NCI-H128 (cell line): ENCODE results near the gene SEPTIN3.

Source experiments
- DNase-seq: peaks from one replicate; lab custom pipeline; 2025; ENCODE audit not compliant: unreplicated experiment; lab: John Stamatoyannopoulos, UW

Gene SEPTIN3

DNA sequence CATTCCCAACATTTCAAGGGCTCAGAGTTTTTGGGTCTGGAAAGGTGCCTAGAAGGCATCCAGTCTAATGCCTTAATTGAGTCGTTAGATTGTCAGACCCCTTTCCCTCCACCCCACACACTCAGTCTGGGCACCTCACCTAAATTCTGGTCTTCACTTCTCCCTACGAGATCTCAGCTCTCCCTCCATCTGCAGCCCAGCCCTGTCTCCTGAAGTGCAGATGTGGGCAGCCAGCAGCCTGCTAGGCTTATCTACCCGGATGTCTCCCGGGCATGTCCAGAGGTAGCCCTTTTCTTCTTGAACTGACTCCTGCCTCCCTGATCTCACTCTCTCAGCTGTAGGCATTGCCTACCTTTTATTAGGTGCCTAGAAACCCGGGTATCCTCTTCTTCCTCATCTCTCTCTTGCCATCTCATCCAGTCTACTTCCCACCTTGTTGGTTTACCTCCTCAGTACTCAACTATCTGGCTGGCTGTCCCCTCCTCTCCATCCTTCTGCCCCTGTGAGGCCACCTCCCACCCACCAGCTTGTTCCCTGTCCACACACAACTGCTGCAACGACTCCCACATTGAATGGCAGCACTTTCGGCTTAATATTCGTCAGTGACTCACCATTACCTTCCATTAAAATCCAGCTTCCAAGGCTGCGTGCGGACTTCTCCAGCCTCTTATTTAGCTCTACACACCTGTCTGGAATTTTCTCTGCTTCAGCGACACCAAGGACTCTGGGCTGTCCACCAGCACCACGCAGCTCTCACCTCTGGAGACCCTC lies 6.2 kb downstream of the SEPTIN3 start:
- DNase-seq, result no peak

DNA sequence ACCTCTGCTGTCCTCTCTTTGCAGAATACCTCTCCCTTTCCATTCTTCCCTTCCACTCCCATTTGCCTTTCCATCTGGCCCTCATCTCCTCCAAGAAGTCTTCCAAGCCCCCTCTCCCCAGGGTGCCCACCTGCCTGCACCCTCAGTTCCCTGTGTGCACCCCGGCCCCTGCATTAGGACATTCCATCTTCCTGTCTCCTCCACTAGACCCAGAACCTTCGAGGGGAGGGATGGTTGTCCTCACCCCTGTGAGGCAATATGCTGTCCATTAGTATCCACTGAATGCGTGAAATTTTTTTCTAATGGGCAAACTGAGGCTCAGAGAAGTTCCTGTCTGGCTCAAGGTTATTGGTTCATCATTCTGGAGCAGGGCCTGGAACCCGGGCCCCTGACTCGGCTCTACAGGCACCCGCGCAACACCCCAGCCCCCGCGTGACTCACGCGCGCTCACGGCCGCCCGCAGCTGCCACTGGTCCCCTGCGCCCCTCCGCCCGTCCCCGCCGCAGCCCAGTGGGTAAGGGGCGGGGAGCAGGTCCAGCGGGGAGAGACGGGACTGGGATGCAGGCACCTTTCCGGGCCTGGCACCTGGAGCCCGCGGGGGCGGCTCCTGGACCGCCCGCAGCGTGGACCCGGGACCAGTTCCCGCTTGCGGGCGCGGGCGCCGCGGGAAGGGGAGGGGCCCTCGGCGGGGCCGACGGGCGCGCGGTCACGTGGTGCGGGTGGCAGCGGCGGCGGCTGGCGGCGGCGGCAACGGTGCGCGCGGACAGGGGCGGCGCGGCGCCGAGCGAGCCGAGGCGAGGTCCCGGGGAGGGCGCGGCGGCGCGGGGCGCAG lies 7.0 kb downstream of the SEPTIN3 start:
- no peak for DNase-seq

DNA sequence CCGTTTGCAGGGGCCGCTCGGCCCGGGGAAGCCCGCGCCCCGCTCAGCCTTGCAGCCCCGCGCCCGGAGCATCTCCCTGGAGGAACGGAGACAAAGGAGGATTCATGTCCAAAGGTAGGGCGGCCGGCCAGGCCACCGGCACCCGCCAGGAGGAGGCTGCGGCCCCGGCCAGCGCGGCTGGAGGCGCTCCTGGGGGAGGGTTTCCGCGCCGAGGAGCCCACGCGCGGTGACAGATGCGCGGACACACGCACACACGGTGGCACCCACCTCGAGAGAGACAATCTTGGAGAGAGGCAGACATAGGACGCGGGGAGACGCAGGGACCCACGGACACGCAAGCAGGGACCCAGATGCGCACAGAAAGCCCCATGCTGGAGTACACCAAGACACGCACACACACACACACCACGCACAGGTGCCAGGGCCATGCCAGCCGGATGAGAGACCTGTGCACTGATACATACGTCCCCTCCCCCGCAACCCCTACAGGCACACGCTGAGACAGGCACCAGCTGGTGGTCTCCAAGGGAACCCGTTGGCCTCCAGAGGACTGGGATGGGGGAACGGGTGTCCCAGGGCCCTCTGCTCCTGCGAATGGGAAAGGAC lies 7.8 kb downstream of the SEPTIN3 start:
- DNase-seq, result no peak

DNA sequence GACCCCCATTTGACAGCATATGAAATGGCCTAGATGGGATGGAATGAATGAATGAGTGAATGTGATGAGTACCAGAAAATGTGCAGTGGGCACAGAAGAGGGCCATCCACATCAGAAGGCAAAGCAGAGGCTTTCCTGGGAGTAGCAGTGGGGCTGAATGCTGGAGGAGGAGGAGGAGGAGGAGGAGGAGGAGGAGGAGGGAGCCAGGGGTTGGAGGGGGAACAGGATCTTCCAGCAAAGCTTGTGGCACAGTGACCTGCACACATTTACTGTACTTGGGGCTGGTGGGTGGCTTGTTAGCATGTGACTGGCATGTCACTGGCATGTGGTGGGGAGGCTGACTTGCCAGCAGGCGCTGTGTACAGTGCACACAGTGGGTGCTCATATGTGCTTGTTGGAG lies 9.5 kb downstream of the SEPTIN3 start:
- no peak for DNase-seq

DNA sequence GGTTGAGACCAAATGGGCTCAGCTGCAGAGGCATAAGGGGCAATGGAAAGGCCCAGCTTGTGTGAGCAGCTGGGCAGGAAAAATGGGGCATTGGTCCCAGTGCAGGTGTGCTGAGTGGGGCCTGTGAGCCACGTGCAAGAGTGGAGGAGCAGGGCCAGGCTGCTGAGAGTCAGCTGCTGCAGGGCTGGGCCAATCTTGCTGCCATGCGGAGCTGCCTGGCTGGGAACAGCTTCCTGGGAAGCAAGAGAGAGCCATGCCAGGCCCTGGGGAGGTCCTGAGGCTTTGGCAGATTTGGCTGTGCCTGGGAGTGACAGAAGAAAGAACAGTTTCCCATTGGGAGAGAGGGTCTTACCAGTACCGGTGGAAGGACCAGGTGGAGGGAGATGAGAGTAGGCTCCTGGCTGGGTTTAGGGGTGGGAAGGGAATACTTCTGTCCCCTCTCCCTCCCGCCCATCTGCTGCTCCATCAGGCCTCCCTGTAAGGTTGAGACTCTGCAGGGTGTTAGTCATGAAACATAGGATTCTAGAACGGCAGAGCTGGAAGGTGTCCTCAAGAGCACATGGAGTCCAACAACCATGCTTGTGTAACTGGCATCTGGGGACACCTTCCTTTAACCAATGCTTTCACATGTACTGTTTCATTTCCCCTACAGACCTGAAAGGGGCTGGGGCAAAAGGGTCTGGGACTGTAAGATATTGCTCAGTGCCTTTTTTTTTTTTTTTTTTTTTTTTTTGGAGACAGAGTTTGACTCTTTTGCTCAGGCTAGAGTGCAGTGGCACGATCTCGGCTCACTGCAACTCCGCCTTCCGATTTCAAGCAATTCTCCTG lies 10.4 kb downstream of the SEPTIN3 start:
- DNase-seq, result no peak

DNA sequence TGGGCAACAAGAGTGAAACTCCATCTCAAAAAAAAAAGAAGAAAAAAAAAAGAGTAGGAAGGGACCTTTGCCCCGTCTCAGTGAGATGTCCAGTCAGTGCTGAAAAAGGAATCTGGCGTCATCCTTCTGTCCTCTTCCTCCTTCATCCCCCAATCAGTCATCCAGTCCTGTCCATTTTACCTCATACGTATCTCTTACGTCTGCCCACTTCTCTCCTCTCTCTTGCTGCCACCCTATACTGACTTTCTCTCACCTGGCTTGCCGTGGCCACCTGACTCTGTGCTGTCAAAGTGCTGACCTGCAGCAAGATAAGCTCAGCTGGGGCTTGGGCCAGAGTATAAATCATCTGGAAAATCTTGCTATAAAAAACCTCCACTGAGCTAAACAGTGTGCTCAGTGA lies 13.6 kb downstream of the SEPTIN3 start:
- no peak for DNase-seq

DNA sequence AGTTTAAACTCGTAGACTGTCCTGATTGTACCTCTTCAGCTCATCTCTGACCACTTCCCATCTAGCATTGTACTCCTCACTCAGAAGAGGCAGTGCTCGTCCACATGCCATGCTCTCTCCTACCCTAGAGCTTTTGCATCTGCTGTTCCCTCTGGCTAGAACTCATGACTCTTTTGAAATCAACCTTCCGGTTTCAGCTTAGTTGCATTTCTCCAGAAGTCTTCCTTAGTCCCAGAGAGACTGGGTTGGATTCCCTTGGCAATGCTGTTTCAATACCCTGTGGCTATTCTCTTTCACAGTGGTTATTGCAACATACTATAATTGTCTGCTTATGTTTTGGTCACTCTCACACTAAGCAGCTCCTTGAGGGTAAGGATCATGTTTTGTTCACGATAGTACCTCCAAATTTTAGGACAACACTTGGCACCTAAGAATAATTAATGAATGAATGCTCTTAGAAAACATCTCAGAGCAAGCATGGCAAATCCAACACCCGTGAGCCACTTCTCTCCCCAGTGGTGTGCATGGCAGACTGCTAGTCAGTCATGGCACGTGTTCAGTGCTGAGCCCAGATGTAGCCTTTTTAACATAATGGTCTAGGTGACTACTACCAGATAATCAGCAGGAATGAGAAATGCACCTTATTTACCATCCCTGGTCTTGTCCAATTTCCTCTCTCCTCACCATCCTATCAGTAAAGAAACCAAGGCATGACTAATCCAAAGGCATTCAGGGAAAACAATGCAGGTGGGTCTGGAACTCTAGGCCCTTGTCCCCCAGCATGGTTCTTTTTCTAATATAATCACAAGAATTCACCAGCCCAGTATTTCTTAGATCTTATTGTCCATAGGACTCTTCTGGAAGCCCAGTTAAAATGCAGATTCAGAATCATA lies 14.5 kb downstream of the SEPTIN3 start:
- no peak for DNase-seq

DNA sequence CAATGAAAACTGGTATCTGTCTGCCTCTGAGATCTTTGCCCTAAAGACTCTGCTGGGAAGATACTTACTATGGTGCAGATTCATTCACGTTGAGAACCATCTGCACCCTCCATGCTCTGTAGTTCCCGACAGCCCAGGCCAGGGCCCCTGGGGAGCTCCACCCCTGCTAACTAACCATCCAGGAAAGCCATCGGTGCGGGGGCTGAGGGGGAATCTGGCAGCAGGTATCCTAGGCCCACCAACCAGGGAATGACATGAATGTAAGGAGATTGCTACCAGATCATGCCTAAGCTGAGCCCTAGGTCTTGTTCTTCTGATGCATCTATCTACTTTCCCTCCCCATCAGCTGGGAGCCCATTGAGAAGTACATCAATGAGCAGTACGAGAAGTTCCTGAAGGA lies 18.0 kb downstream of the SEPTIN3 start:
- DNase-seq, result no peak

DNA sequence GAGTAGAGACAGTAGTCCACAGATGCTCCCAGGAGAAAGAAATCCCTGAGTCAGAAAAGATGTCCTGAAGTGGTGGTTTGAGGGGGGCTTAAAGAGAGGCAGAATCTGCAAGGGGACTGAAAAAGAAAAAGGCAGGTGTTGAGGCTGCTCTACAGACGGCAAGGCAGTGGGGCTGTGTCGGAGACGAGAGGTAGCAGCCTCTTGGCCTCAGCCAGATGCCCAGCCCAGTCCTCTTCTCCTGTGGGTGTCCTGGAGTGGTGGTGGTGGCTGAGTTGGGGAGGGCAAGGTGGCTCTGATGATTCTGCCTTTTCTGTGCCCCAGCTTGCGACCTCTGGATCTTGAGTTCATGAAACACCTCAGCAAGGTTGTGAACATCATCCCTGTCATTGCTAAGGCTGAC lies 20.0 kb downstream of the SEPTIN3 start:
- no peak for DNase-seq

DNA sequence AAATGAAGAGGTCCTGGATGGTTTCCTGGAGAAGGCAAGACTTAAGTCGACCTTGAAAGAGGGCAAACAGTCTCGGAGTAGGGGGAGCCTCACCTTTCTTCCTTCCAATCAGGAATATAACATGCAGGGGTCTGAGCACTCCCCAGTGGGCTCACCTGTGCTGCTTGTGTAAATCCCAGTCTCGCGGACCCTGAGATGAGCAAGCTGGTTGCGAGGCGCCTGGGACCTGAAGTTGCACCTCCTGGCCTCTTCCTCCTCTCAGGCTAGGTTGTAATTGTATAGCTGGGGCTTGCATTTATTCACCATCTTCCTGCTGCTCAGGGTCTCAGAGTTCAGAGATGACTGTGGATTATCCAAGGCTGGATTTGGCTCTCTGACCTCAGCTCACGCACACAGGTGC lies 21.9 kb downstream of the SEPTIN3 start:
- no peak for DNase-seq

DNA sequence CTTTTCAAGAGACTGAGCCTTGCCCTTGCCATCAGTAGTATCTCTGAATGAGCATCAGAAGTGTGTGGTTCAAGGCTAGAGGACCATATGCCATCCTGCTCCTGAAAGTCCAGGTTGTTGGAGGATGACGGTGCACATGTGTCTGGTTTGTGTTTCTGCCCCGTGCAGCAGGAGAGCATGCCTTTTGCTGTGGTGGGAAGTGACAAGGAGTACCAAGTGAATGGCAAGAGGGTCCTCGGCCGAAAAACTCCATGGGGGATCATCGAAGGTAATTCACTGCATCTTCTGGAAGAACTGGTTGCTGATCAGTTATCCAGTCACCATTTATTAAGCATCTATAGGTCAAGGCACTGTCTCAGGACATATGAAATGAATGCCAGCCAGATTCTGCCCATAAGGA lies 23.3 kb downstream of the SEPTIN3 start:
- DNase-seq, result no peak

DNA sequence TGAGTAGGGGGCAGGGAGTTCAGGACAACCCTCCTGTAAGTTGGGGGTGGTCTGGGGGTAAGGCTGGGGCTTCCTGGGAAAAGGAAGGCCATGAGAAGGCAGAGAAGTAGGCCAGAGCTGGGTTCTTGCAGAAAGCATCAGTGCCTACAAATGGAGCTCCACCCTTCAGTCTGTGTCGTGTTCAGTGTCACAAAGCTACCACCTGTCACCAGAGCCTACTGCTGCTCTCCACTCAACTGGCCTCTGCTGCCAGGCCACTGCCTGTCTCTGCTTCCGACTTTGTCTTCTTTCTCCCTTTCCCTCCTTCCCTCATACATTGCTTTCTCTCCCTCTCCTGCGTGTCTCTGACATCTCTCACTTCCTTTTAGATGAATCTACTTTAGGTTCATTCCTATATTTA lies 26.0 kb downstream of the SEPTIN3 start:
- DNase-seq, result no peak

DNA sequence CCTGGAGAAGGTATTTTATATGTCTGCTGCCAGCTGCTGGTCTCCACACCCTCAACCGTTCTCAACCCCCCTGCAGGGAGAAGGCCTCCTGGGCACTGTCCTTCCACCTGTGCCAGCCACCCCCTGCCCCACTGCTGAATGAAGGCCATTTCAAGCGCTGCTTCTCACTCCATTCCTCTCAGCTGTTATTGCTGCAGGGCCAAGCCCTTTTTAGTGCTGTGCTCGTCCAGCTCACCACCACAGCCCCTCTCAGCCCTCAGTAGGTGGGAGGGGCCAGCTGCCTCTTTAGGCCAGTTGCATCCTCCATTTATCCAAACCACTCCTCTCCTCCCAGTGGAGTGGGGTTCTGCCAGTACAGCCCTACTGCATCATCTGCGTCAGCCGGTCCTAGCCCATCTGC lies 27.6 kb downstream of the SEPTIN3 start:
- no peak for DNase-seq

DNA sequence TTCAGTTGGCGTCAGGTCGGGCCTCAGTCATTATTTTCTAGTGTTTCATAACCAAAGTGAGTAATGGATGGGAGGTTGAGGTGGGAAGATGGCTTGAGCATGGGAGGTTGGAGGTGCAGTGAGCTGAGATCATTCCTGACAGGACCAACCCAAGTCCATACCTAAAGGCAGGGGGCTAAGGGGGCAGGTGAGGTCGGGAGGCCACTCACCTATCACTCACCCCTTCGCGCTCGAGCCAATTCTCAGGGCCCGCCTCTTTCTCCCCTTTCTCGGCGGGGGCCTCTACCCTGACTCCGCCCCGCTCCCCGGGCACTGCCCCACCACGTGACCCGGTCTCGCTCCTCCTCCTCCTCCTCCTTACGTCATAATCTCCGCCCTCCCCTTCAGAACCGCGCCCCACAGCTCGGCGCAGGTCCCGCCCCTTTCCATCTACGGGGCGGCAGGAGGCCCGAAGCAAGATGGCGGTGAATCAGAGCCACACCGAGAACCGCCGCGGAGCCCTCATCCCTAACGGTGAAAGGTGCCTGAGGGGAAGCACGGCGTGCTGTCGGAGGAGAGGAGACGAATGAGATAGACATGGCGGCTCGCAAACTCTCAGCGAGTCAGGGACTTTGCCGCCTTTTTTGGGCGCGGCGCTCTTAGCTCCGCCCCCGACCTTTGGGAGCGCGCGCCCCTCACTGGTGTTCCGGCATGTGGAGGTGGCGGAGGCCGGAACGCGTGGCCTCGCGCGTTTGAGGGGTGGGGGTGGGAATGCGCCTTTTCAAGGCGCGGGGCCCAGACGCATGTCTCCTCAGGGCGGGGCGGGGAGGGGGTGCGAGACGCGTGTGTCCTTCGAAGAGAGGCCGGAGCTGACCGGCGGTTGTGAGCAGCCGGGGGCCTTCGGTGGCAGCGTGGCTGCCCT lies 29.4 kb downstream of the SEPTIN3 start, which contains the start of gene WBP2NL:
TSS of gene WBP2NL (plus strand) at position 428 of the 901 bp plus-strand sequence. CDS start at position 459, 31 bp downstream.
- DNase-seq, result no peak

DNA sequence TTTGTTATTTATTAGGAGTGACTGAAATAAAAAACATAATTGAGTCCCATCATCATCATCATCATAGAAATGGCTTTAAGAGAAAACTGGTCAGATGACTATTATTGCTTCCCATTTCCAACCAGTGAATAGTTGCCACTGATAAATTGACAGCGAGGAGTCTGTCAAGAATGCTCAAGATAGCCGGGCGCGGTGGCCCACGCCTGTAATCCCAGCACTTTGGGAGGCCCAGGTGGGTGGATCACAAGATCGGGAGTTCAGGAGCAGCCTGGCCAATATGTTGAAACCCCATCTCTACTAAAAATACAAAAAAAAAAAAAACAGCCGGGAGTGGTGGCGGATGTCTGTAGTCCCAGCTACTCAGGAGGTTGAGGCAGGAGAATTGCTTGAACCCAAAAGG lies 31.2 kb downstream of the SEPTIN3 start:
- DNase-seq, result no peak

DNA sequence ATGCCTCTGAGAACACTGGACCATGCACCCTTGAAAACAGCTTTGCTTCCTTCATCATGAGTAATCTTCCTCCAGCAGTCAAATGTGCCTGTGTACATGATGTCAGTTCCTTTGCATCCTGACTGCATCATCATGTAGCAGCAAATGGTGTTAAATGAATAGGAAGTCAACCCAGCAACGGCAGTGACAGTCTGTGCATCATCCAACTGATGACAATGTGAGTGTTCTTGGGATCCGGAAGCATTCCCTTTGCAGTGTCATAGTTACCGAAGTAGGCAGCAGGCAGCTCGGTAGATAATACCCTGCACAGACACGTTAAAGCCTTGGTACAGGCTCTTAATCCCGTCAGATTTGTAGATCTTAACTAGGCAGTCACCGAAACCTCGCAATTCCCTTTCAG lies 31.9 kb downstream of the SEPTIN3 start:
- no peak for DNase-seq

DNA sequence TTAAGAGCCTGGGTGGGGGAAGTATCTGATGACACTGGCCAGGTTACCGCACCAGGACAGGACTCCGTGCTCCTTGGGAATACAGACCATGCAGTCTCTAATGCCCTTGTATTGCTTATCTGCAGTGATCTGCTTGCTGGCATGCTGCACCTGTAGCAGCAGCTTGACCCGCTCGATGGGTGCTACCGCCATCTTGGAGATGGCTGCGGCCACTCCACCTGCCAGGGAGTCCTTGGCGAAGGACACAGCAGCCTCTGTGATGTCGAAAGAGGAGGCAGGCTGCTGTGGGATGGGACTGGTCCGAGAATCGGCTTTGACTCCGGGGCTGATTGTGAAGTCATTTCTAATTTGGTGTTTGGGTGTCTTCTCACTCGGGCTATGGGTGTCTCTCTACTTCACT lies 32.5 kb downstream of the SEPTIN3 start:
- no peak for DNase-seq

DNA sequence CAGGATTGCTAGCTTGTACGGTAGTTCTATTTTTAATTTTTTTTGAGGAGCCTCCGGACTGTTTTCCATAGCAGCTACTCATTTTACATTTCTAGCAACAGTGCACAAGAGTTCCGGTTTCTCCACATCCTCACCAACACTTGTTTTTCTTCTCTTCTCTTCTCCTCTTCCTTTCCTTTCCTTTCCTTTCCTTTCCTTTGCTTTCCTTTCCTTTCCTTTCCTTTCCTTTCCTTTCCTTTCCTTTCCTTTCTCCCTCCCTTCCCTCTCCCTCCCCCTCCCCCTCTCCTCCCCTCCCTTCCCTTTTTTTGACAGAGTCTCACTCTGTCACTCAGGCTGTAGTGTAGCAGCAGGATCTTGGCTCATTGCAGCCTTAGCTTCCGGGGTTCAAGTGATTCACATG lies 38.7 kb downstream of the SEPTIN3 start:
- DNase-seq, result no peak

DNA sequence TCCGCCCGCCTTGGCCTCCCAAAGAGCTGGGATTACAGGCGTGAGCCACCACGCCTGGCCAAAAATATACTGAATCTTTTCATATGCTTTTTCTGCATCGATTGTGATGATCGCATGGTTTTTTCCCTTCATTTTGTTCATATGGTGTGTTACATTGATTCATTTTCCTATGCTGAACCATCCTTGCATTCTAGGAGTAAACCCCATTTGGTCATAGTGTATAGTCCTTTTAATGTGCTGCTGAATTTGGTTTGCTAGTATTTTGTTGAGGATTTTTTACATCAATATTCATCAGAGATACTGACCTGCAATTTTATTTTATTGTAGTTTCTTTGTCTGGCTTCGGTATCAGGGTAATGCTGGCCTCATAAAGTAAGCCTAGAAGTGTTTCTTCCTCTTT lies 41.5 kb downstream of the SEPTIN3 start:
- DNase-seq, result no peak
